Measurements from ENCODE around the gene STK11. TPM values are rescaled to one million over a fixed set of nuclear protein-coding genes. Genes with fewer than 3 reads are reported as not detected.

Gene STK11
- total RNA-seq, 3 donors from 2014 or later: 64.4 to 72.0 (median 69.8) TPM

GRCh38 chr19:1231729-1232637, 26.4 kb downstream of the STK11 start:
- H3K36me3 Mint-ChIP-seq (ENCODE audit: insufficient read depth): no peaks in the 10 kb centered on the region
- H3K9me3 Mint-ChIP-seq: no peaks in the 10 kb centered on the region
- ATAC-seq (no peak), DNase-seq (no peak)
- H3K27me3 Mint-ChIP-seq (ENCODE audit: low read depth): no peaks in the 10 kb centered on the region
- H3K4me3 Mint-ChIP-seq: no peak overlapping the region
- H3K4me1 Mint-ChIP-seq (ENCODE audit: low read depth): no peaks in the 10 kb centered on the region

DNA sequence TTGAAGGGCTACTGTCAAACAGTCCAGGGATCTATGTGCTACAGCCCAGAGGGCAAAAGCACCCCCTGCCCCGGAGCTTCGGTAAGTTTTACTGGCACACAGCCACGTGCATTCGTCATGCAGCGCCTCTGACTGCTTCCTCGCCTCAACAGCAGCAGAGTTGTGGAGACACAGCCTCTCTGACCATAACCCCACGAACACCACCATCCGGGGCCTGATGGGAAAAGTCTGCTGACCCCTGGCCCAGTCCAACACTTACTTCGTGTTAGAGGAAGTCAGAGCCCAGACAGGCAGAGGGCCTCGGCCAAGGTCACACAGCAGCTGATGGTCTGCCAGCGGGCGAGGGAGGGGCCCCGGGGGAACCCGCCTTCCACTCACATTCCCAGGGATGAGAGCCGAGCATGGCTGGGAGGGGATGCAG, 27.1 kb downstream of the STK11 start:
- Mint-ChIP-seq H3K4me3 (no peak overlapping the region), H3K27me3 (ENCODE audit: low read depth) (no peaks in the 10 kb centered on the region), H3K9me3 (no peaks in the 10 kb centered on the region), H3K36me3 (ENCODE audit: insufficient read depth) (no peaks in the 10 kb centered on the region), H3K4me1 (ENCODE audit: low read depth) (no peaks in the 10 kb centered on the region)
- ATAC-seq (no peak), DNase-seq (no peak)

DNA sequence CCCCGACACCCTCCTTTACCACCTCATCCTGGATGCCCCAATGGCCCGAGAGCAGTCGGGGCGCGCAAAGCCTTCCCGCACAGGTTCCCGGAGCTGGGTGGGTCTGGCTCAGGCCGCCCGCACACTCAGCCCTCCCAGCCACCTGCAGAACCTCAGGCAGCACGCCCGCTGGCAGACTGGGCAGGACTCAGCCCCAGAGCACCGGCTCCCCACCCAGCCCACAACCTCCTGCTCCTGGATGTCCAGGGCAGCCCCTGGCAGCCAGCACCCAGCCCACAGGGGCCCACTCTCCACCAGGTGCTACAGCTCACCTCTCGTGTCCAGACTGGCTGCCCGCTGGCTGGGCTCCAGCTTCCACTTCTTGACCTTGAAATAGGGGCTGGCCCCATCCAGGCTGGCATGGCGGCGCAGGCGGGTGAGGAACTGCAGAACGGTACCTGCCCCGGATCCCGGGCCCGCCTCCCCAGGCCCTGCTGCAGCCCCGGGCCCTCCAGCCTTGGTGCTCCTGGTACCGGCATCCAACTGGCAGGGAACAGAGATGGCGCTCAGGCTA, 27.6 kb downstream of the STK11 start:
- DNase-seq (no peak), ATAC-seq (no peak)
- no peaks in the 10 kb centered on the region for H3K36me3 Mint-ChIP-seq (ENCODE audit: insufficient read depth)
- no peak overlapping the region for H3K4me3 Mint-ChIP-seq
- no peaks in the 10 kb centered on the region for H3K9me3 Mint-ChIP-seq
- H3K27me3 Mint-ChIP-seq (ENCODE audit: low read depth): no peaks in the 10 kb centered on the region
- H3K4me1 Mint-ChIP-seq (ENCODE audit: low read depth): peaks cover 1% of the 10 kb centered on the region

DNA sequence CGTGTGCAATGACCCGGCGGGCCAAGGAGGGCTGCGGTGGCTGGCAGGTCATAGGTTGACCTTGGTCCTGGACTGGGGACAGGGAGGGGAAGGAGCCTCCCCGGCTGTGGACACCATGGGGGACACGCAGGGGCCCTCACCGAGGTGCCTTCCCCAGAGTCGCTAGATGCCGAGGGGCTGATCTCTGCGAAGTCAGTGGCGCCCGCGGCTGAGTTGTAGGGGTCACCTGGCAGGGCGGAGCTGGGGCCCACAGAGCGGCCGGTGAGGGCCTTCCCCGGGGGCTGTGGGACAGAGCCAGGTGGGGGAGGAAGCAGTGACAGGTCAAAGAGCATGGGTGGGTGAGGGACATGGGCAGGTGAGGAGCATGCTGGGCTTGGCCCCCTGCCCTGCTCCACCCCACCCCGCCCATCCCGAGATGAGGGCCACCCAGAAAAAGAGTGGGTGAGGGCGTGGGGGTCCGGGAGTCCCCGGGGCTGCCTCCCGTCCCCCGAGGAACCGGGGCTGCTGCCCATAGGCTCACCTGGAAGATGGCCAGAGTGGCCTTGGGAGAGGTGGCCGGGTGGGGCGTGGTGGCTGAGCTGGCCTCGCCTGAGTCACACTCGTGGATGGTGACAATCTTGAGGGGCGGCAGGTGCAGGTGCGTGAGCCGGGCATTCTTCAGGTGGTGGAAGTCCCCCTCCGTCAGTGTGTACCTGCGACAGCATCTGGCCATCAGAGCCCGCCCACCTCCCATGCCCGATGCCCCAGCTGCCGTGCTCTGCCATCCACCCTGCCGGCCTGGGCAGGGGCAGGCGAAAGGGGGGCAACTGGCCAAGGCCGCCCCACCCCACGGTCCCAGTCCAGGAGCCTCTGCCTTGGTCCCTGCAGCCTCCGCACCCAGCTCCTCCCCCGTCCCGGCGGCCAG, 28.7 kb downstream of the STK11 start:
- Mint-ChIP-seq H3K4me3 (no peak overlapping the region), H3K27me3 (ENCODE audit: low read depth) (peaks cover 7% of the 10 kb centered on the region), H3K36me3 (ENCODE audit: insufficient read depth) (no peaks in the 10 kb centered on the region), H3K9me3 (no peaks in the 10 kb centered on the region), H3K4me1 (ENCODE audit: low read depth) (peaks cover 12% of the 10 kb centered on the region)
- ATAC-seq (no peak), DNase-seq (no peak)

GRCh38 chr19:1234955-1235380, 29.4 kb downstream of the STK11 start:
- Mint-ChIP-seq H3K4me3 (no peak overlapping the region), H3K4me1 (ENCODE audit: low read depth) (peaks cover 14% of the 10 kb centered on the region)
- no peak for DNase-seq

GRCh38 chr19:1235625-1236538, 30.3 kb downstream of the STK11 start:
- no peaks in the 10 kb centered on the region for H3K9me3 Mint-ChIP-seq
- H3K27me3 Mint-ChIP-seq (ENCODE audit: low read depth): peaks cover 7% of the 10 kb centered on the region
- H3K4me3 Mint-ChIP-seq: no peak overlapping the region
- no peaks in the 10 kb centered on the region for H3K36me3 Mint-ChIP-seq (ENCODE audit: insufficient read depth)
- ATAC-seq: no peak
- peaks cover 17% of the 10 kb centered on the region for H3K4me1 Mint-ChIP-seq (ENCODE audit: low read depth)
- no peak for DNase-seq

More at GRCh38 chr19:1234955-1235380, 29.4 kb downstream of the STK11 start:
- H3K9me3 Mint-ChIP-seq: no peaks in the 10 kb centered on the region
- H3K36me3 Mint-ChIP-seq (ENCODE audit: insufficient read depth): no peaks in the 10 kb centered on the region
- ATAC-seq: no peak
- H3K27me3 Mint-ChIP-seq (ENCODE audit: low read depth): peaks cover 7% of the 10 kb centered on the region

- ATAC-seq: no peak
- Mint-ChIP-seq H3K4me3 (no peak overlapping the region), H3K36me3 (ENCODE audit: insufficient read depth) (no peaks in the 10 kb centered on the region), H3K9me3 (no peaks in the 10 kb centered on the region), H3K4me1 (ENCODE audit: low read depth) (peaks cover 23% of the 10 kb centered on the region), H3K27me3 (ENCODE audit: low read depth) (peaks cover 7% of the 10 kb centered on the region)
- DNase-seq: no peak
Measured at GRCh38 chr19:1236576-1236975, 31.0 kb downstream of the STK11 start.

DNA sequence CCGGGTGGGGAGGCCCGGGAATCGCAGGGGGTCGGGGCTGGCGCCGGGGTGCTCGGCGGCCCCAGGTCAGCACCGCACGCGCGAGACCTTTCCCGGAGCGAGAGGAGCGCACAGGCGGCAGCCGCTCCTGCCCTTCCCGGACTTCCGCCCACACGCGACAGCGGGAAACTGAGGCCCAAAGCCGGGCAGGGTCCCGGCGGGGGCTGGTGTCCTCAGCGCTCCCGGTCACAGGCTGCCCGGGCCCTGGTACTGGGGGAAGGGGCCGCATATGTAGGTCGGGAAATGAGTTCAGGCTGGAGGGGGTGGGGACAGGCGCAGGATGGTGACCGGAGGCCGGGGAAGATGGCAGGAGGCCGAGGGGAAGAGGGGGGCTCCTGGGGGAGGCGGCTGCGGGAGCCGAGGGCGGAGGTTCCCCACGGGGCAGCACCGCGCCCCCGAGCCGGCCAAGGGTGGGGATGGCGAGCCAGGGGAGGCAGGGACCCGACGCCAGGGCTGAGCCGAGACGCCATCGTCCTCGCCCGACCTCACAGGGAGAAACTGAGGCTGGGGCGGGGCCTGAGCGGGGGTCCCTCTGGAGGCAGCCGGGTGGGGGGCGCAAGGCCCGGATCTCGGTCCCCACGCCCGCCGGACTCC, 31.6 kb downstream of the STK11 start:
- Mint-ChIP-seq H3K36me3 (ENCODE audit: insufficient read depth) (no peaks in the 10 kb centered on the region), H3K4me3 (no peak overlapping the region), H3K27me3 (ENCODE audit: low read depth) (peaks cover 7% of the 10 kb centered on the region), H3K4me1 (ENCODE audit: low read depth) (peaks cover 23% of the 10 kb centered on the region), H3K9me3 (no peaks in the 10 kb centered on the region)
- DNase-seq: no peak
- ATAC-seq: no peak

GRCh38 chr19:1237754-1238368, 32.3 kb downstream of the STK11 start, which contains the start of gene CBARP:
Gene CBARP (minus strand): TSS chr19:1238005. CDS start chr19:1236100, 1,905 bp downstream.
- peaks cover 7% of the 10 kb centered on the region for H3K27me3 Mint-ChIP-seq (ENCODE audit: low read depth)
- peak; percentile 4 to 18 for ATAC-seq

DNA sequence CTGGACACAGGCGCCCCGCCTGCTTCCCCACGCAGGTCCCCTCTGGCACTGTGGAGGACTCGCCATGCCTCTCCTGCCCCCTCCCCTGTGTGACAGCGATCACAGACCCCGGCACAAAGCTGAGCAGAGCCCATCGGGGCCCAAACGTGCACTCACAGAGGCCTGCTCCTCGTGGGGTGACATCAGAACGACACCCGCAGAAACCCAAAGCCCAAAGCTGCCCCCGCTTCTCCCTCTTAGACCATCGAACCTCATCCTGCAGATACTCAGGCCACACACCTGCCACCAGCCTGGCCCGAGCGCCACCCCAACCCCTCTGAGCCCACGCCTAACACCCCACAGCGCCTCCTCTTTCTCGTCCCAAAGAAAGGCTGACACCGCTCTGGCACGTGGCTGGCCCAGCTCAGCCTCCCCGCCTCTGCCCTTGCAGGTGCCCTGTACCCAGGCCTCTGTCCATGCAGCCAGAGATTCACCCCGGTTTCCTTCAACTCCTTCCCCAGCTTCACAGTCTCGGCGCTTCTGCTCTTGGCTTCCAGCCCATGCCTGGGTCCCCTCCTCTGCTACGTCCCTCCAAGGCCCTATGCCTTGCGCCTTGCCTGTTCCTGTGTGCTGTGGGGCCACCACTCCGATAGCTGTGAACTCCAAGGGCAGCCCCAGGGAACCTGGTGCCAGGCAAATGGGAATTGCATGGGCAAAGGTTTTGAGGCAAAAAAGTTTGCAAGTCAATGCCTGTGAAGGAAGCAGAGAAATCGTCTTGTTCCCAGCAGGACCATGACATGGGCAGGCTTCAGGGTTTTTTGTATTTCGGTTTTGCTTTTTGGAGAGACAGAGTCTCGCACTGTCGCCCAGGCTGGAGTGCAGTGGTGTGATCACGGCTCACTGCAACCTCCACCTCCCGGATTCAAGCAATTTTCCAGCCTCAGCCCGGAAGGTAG, 33.1 kb downstream of the STK11 start:
- Mint-ChIP-seq H3K27me3 (ENCODE audit: low read depth) (peaks cover 7% of the 10 kb centered on the region), H3K4me1 (ENCODE audit: low read depth) (peaks cover 32% of the 10 kb centered on the region), H3K4me3 (peak overlapping the region; percentile 79), H3K9me3 (no peaks in the 10 kb centered on the region), H3K36me3 (ENCODE audit: insufficient read depth) (no peaks in the 10 kb centered on the region)
- no peak for DNase-seq
- ATAC-seq: no peak

More at GRCh38 chr19:1237754-1238368, 32.3 kb downstream of the STK11 start, which contains the start of gene CBARP:
- no peak for DNase-seq
- H3K4me3 Mint-ChIP-seq: peak within 1 kb of the TSS; percentile 79
- H3K36me3 Mint-ChIP-seq (ENCODE audit: insufficient read depth): no peaks in the 10 kb centered on the region
- peaks cover 28% of the 10 kb centered on the region for H3K4me1 Mint-ChIP-seq (ENCODE audit: low read depth)
- H3K9me3 Mint-ChIP-seq: no peaks in the 10 kb centered on the region

GRCh38 chr19:1239420-1239795, 33.8 kb downstream of the STK11 start:
- DNase-seq: no peak
- H3K4me1 Mint-ChIP-seq (ENCODE audit: low read depth): peaks cover 32% of the 10 kb centered on the region
- no peaks in the 10 kb centered on the region for H3K36me3 Mint-ChIP-seq (ENCODE audit: insufficient read depth)
- no peak for ATAC-seq
- H3K9me3 Mint-ChIP-seq: no peaks in the 10 kb centered on the region
- peak overlapping the region; percentile 79 for H3K4me3 Mint-ChIP-seq
- peaks cover 7% of the 10 kb centered on the region for H3K27me3 Mint-ChIP-seq (ENCODE audit: low read depth)
